Chondrocyte (in vitro differentiated cells): ENCODE results near the gene SIRPA. TPM values are rescaled to one million over a fixed set of nuclear protein-coding genes. Genes with fewer than 3 reads are reported as not detected.

Source experiments
- DNase-seq: peaks from one replicate; pipeline ENCODE4 v3.0.0; 2021; ENCODE audit warnings: mixed read lengths, low spot score
- H3K27ac Mint-ChIP-seq: one replicate; pipeline ENCODE4 v1.8.0; 2021; ENCODE audit warnings: mild to moderate bottlenecking, moderate library complexity, mixed read lengths; ENCODE audit not compliant: unreplicated experiment
- H3K27me3 Mint-ChIP-seq: 2 replicates; pipeline ENCODE4 v1.8.0; 2021; ENCODE audit warnings: low read depth, mixed read lengths
- H3K36me3 Mint-ChIP-seq: 2 replicates; pipeline ENCODE4 v1.8.0; 2021; ENCODE audit warnings: low read depth, mixed read lengths
- H3K4me1 Mint-ChIP-seq: 2 replicates; pipeline ENCODE4 v1.8.0; 2021; ENCODE audit warnings: low read depth, mild to moderate bottlenecking, mixed read lengths
- H3K4me3 Mint-ChIP-seq: one replicate; pipeline ENCODE4 v1.8.0; 2021; ENCODE audit warnings: mild to moderate bottlenecking, moderate library complexity, mixed read lengths; ENCODE audit not compliant: unreplicated experiment
- H3K9me3 Mint-ChIP-seq: 2 replicates; pipeline ENCODE4 v1.8.0; 2021; ENCODE audit warnings: low read depth, mixed read lengths
- total RNA-seq: library from RNA; stranded (reverse); gene quantifications from 3 replicates; pipeline ENCODE4 v1.2.1, GENCODE V29; 2021
- TF ChIP-seq, protein P1 (sequence below): fragments of 200-600 bp; sonication (generic); IDR thresholded peaks from 2 replicates; pipeline ENCODE4 v1.5.0; 2021; ENCODE audit warnings: antibody characterized with exemption, mild to moderate bottlenecking, moderate library complexity

Gene SIRPA
- total RNA-seq, 1 donor from 2014 or later: 25.6 TPM

DNA sequence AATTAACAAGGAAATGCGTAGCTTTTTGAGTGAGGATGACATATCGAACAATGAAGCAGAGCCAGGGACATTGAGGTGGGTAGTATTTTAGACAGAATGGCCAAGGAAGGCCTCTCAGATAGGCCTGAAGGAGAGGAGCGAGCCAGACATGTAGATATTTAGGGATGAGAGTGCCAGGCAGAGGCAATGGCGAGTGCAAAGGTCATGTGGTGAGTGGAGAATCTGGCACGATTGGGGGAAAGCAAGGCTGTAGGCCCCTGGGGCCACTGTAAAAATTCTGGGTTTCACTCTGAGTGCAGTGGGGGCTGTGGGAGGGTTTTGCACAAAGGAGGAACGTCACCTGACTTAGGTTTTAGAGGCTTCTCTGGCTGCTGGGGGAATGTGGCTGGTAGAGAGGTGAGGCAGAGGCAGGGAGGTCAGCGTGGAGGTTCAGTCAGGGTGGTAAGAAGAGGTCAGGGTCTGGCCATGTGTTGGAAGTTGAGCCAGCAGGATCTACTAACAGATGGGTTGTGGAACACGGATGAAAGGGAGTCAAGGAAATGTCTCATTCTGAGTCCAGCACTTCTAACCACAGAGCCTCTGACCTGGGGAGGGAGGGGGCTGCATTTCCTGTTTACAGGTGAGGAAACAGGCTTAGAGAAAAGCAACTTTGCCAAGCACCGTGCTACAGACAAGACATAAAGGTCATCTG lies 11.3 kb downstream of the SIRPA start:
- H3K27me3 Mint-ChIP-seq: no peaks in the 10 kb centered on the region
- no peak for DNase-seq
- peaks cover 10% of the 10 kb centered on the region for H3K36me3 Mint-ChIP-seq
- peaks cover 19% of the 10 kb centered on the region for H3K4me1 Mint-ChIP-seq
- no peak overlapping the region for H3K27ac Mint-ChIP-seq
- TF ChIP-seq, protein P1, sequence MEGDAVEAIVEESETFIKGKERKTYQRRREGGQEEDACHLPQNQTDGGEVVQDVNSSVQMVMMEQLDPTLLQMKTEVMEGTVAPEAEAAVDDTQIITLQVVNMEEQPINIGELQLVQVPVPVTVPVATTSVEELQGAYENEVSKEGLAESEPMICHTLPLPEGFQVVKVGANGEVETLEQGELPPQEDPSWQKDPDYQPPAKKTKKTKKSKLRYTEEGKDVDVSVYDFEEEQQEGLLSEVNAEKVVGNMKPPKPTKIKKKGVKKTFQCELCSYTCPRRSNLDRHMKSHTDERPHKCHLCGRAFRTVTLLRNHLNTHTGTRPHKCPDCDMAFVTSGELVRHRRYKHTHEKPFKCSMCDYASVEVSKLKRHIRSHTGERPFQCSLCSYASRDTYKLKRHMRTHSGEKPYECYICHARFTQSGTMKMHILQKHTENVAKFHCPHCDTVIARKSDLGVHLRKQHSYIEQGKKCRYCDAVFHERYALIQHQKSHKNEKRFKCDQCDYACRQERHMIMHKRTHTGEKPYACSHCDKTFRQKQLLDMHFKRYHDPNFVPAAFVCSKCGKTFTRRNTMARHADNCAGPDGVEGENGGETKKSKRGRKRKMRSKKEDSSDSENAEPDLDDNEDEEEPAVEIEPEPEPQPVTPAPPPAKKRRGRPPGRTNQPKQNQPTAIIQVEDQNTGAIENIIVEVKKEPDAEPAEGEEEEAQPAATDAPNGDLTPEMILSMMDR: no peak
- no peaks in the 10 kb centered on the region for H3K9me3 Mint-ChIP-seq
- H3K4me3 Mint-ChIP-seq: no peak overlapping the region

GRCh38 chr20:1907586-1907985 lies 12.4 kb downstream of the SIRPA start:
- peaks cover 7% of the 10 kb centered on the region for H3K36me3 Mint-ChIP-seq
- H3K9me3 Mint-ChIP-seq: no peaks in the 10 kb centered on the region
- no peak overlapping the region for H3K27ac Mint-ChIP-seq
- no peak overlapping the region for H3K4me3 Mint-ChIP-seq
- H3K4me1 Mint-ChIP-seq: peaks cover 19% of the 10 kb centered on the region
- H3K27me3 Mint-ChIP-seq: no peaks in the 10 kb centered on the region
- no peak for DNase-seq
- TF ChIP-seq, protein P1: no peak

DNA sequence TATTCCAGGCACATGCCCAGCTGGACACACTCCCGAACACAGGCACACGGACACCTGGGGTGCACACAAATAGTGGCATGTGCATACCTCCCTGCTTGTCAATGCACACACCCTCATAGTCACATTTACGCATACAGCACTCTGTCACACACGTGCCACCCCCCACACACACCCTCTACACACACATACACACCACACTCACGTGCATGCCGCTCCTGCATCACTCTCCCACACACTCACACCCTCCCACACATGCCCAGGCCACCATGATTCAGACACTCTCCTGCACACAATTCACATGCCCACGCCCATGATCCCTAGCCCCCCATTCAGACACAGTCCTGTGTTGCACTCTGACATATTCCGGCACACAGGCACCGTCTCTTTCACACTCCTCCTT lies 13.0 kb downstream of the SIRPA start:
- Mint-ChIP-seq H3K4me1 (peaks cover 19% of the 10 kb centered on the region), H3K4me3 (no peak overlapping the region), H3K36me3 (peaks cover 7% of the 10 kb centered on the region), H3K27me3 (no peaks in the 10 kb centered on the region), H3K9me3 (no peaks in the 10 kb centered on the region), H3K27ac (no peak overlapping the region)
- no peak for DNase-seq
- TF ChIP-seq, protein P1: no peak

- no peaks in the 10 kb centered on the region for H3K9me3 Mint-ChIP-seq
- H3K27ac Mint-ChIP-seq: no peak overlapping the region
- H3K4me3 Mint-ChIP-seq: no peak overlapping the region
- TF ChIP-seq, protein P1: no peak
- peaks cover 9% of the 10 kb centered on the region for H3K36me3 Mint-ChIP-seq
- DNase-seq: no peak
- peaks cover 19% of the 10 kb centered on the region for H3K4me1 Mint-ChIP-seq
- H3K27me3 Mint-ChIP-seq: no peaks in the 10 kb centered on the region
Observed at GRCh38 chr20:1909097-1909496, 13.9 kb downstream of the SIRPA start.

DNA sequence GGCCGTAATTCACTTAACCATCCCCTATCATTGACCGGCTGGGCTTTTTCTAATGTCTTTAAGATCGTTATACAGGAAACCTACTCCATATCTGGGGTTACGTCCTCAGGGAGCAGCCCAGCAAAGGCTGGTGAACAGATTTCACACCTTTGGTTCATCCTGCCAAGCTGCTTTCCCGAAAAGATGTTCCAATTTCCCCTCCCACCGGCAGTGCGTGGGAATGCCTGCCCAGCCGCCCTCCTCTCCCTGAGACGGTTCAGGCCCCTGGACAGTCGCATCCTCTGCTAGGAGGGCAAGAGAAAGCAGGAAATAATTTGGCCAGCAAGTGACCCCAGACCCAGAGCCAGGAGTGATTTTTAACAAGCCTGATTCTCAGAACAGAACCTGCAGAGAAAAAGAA lies 16.3 kb downstream of the SIRPA start:
- no peaks in the 10 kb centered on the region for H3K9me3 Mint-ChIP-seq
- peaks cover 13% of the 10 kb centered on the region for H3K36me3 Mint-ChIP-seq
- TF ChIP-seq, protein P1: no peak
- no peak overlapping the region for H3K4me3 Mint-ChIP-seq
- H3K27ac Mint-ChIP-seq: no peak overlapping the region
- H3K4me1 Mint-ChIP-seq: peaks cover 11% of the 10 kb centered on the region
- H3K27me3 Mint-ChIP-seq: no peaks in the 10 kb centered on the region
- no peak for DNase-seq
